Measurements from ENCODE around the gene DDX1. TPM values are rescaled to one million over a fixed set of nuclear protein-coding genes. Genes with fewer than 3 reads are reported as not detected.

The DDX1 gene
- total RNA-seq, 4 donors from 2014 or later = 50.3 to 109 (median 75.2) TPM

- TF ChIP-seq CTCF (IDR thresholded peaks at IDR 0.05; ENCODE audit: low read depth) = no peak
These were observed 73.6 kb downstream of the DDX1 start for GRCh38 chr2:15665067-15665942.

- TF ChIP-seq CTCF (IDR thresholded peaks at IDR 0.05; ENCODE audit: low read depth) = no peak
These were observed 74.3 kb downstream of the DDX1 start for GRCh38 chr2:15665943-15666460.

GRCh38 chr2:15666861-15667808 is 75.5 kb downstream of the DDX1 start:
- no peak for TF ChIP-seq CTCF (IDR thresholded peaks at IDR 0.05; ENCODE audit: low read depth)

GRCh38 chr2:15667809-15668556 is 76.3 kb downstream of the DDX1 start:
- TF ChIP-seq CTCF (IDR thresholded peaks at IDR 0.05; ENCODE audit: low read depth) = no peak

- no peak for TF ChIP-seq CTCF (IDR thresholded peaks at IDR 0.05; ENCODE audit: low read depth)
These were observed 77.1 kb downstream of the DDX1 start for GRCh38 chr2:15668611-15669305.

- TF ChIP-seq CTCF (IDR thresholded peaks at IDR 0.05; ENCODE audit: low read depth) = no peak
These were observed 77.8 kb downstream of the DDX1 start for GRCh38 chr2:15669375-15669910.

Measured in subcutaneous adipose tissue (tissue), 4 donors.